ENCODE measurements around the gene CNFN.

The CNFN gene
- 0 reads per million in 3 experiments for total RNA-seq

- DNase-seq: no peak
These were observed at the start of gene CNFN for GRCh38 chr19:42389899-42390298. TSS of gene CNFN (minus strand) at chr19:42390297. CDS start at chr19:42389037, 1,260 bp downstream.

- DNase-seq: no peak
These were observed 45.9 kb upstream of the CNFN start for GRCh38 chr19:42436006-42436405.

GRCh38 chr19:42435316-42435715, 45.2 kb upstream of the CNFN start:
- DNase-seq: no peak

DNA sequence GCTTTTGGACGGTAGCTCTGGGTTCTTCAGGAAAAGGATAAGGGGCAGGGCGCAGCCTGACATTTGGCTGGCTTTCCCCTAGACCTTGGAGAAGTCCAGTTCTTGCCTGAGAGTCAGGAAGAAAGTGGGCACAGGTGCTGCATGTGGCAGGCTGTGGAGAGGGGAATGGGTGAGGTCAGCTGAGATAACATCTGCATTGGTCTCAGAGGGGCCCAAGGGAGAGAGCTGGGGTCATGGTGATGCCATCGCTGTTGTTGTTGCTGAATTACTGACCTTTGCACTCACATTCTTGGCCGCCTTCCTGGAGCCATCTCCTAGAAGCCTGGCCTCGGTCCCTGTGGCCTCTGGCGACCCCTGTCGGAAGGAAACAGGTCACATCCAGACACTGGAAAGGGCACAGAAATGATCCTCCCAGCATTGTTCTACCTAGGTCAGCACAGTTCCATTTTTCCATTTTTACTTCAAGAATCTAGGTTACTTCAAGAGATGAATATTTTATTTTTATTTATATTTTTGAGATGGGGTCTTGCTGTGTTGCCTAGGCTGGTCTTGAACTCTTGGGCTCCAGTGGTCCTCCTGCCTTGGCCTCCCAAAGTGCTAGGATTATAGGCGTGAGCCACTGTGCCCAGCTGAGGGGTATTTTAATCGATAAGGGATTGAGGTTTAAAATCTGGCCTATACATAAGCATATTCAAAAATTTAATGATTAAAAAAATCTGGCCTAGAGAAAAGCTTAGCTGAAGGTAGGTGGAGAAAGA, 43.6 kb upstream of the CNFN start:
- peak; percentile 58 for DNase-seq

DNA sequence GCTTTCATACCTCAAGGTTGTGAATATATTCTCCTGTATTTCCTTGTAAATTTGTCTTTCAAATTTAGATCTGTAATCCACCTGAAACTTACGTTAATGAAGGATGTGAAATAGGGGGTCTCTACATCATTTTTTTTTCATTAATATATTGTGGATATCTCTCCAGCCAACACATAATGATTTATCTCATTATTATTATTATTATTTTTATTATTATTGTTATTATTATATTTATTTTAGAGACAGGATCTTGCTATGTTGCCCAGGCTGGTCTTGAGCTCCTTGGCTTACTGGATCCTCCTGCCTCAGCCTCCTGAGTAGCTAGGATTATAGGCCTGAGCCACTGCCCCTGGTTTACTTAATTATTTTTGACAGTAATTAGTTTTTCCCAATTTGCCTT, 41.4 kb upstream of the CNFN start:
- DNase-seq: no peak

GRCh38 chr19:42428676-42429075, 38.6 kb upstream of the CNFN start:
- DNase-seq: no peak

DNA sequence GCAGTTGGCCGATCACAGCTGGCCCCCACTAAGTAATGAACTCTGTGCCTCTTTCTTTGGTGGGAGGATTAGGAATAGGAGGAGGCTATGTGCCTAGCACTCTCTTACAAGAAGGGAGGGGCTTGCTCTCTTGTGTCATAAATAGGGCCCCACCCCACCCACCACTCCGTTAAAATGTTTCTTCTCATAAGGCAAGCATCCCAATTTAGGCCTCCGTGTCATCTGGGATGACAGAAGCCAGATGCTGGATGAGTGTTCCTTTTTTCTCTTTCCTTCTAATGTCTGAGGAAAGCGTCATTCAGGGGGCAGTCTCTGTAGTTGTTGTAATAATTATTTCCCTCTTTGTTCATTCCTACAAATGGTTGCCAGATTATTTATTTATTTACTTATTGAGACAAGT, 37.2 kb upstream of the CNFN start, which contains the start of gene LIPE:
LIPE (minus strand) TSS at position 76 of the 400 bp plus-strand sequence. CDS start 239 bp downstream, outside the sequence.
- no peak for DNase-seq

GRCh38 chr19:42426643-42427042, 36.5 kb upstream of the CNFN start:
- DNase-seq: no peak

DNA sequence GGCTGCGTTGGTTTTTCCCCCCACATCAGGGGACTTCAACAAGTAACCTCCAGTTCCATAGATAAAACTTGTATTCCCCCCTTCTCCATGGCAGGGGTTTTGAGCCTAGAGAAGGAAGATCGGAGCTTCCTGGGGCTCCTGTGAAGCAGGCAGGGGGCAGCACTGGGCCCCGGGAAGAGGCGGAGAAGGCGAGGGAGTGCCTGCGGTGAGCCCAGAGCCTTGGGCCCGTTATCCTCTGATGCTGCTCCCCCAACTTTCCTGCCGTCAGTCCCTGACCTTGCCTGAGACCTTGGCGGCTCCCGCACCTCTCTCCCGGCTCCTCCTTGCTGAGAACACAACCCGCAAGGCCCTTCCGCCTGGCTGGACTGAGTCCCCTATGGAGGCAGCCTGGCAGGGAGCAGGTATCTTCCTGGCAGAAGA, 34.6 kb upstream of the CNFN start:
- no peak for DNase-seq

- DNase-seq: no peak
These were observed 34.2 kb upstream of the CNFN start for GRCh38 chr19:42424345-42424707.

GRCh38 chr19:42423462-42424344, 33.6 kb upstream of the CNFN start:
- DNase-seq: peak; percentile 93

- peak; percentile 63 for DNase-seq
These were observed 32.9 kb upstream of the CNFN start for GRCh38 chr19:42422901-42423461.

GRCh38 chr19:42422092-42422900, 32.2 kb upstream of the CNFN start:
- no peak for DNase-seq

DNA sequence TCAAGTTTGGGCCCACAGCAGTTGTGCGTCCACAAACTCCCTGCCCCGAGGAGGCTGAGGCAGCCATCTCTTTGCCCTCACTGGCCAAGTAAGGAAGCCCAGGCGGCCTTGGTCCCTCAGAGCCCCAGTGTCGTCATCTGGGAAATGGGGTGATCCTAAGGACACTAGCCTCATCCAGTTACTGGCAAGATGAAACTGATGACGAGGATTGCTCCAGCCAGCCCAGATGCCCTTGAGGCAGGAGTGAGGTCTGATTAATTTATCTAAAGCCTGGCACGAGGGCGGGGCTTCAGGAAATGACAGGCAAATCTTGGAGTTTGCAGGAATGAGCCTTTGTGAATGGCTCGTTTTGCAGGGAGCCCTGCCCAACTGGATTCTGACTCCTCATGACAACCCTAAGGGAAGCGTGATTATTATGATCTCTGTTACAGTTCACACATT, 31.5 kb upstream of the CNFN start:
- no peak for DNase-seq

DNA sequence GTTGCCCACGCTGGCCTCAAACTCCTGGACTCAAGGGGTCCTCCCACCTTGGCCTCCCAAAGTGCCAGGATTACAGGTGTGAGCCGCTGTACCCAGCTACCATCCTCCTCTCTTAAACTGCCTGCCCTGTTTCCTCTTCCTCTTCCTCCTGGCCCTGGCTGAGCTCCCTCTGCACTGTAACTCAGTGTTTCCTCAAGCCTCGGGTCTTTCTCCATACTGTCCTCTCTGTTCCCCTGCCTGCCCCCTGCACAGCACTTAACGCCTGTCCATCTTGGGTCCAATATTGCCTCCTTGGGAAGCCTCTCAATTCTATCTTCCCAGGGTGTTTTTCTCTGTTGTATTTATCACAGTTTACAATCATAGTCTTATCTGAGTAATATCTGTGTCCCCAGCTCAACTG, 31.0 kb upstream of the CNFN start:
- no peak for DNase-seq

GRCh38 chr19:42420055-42420544, 30.0 kb upstream of the CNFN start:
- peak; percentile 73 for DNase-seq

GRCh38 chr19:42419309-42419708, 29.2 kb upstream of the CNFN start:
- no peak for DNase-seq

- no peak for DNase-seq
These were observed 22.6 kb upstream of the CNFN start for GRCh38 chr19:42412661-42413076.

DNA sequence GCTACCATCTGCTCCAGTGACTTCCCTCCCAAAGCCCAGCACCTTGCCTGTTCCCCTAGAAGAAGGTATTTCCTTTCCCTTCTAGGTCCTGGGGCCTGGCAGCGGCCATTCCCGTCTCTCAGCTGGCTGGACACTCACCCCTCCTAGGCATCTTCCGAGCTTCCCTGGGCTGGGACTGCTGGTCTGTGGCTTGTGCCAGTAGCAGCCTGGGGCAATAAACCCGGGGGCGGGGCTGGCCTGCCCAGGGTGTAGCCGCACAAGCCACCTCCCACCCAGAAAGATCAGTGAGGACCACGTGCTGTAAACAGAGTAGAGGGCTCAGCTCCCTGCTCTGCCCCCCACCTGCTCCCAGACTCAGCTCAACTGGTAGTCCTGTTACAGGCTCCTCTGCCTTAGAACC, 22.1 kb upstream of the CNFN start:
- no peak for DNase-seq

GRCh38 chr19:42411581-42412178, 21.6 kb upstream of the CNFN start:
- no peak for DNase-seq

DNA sequence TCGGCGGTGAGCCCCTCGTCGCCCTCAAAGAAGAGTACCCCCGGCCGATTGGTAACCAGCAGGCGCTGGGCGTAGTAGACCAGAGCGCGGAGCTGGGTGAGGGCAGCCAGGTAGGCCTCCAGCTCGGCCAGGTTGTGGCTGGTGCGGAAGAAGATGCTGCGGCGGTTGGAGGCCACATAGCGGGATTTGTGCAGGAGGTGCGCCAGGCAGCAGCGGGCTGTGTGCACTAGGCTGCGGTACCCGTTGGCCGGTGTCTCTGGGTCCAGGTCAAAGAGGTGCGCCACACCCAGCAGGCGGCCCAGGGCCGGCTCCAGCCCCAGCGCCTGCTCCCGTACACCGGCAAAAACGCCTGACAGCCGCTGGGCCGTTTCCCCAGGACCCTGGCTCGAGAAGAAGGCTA, 20.3 kb upstream of the CNFN start:
- DNase-seq: no peak

GRCh38 chr19:42409477-42409876, 19.4 kb upstream of the CNFN start:
- no peak for DNase-seq
